GM18868 (cell line): ENCODE results near the gene PTPRR.
A peak's percentile ranks its signal among the peaks of the same experiment; 100 is the strongest.

Experiments
- ATAC-seq: cut with Tn5 transposase; IDR thresholded peaks from one replicate; pipeline ENCODE4 v1.9.1; 2021; ENCODE audit warnings: mild to moderate bottlenecking, moderate library complexity; ENCODE audit not compliant: unreplicated experiment

PTPRR gene

GRCh38 chr12:70609739-70610491, 310.6 kb downstream of the PTPRR start:
- no peak for ATAC-seq

- no peak for ATAC-seq
These were observed 311.3 kb downstream of the PTPRR start for GRCh38 chr12:70609203-70609602.

- no peak for ATAC-seq
These were observed 312.4 kb downstream of the PTPRR start for GRCh38 chr12:70608184-70608583.

- no peak for ATAC-seq
These were observed 313.4 kb downstream of the PTPRR start for GRCh38 chr12:70607107-70607506.

- no peak for ATAC-seq
These were observed 314.6 kb downstream of the PTPRR start for GRCh38 chr12:70605976-70606375.

- ATAC-seq = no peak
These were observed 315.9 kb downstream of the PTPRR start for GRCh38 chr12:70604662-70605061.

GRCh38 chr12:70603044-70603443, 317.5 kb downstream of the PTPRR start:
- no peak for ATAC-seq

- ATAC-seq = no peak
These were observed 321.9 kb downstream of the PTPRR start for GRCh38 chr12:70598467-70599193.

- ATAC-seq = no peak
These were observed 327.9 kb downstream of the PTPRR start for GRCh38 chr12:70592664-70593063.

- no peak for ATAC-seq
These were observed 329.9 kb downstream of the PTPRR start for GRCh38 chr12:70590549-70591226.

- peak; percentile 96 for ATAC-seq
These were observed 330.5 kb downstream of the PTPRR start for GRCh38 chr12:70590051-70590450.
